Measurements from ENCODE around the gene HDAC4.

- TF ChIP-seq CTCF (IDR thresholded peaks at IDR 0.05; ENCODE audit: insufficient read depth, low read depth, low read length) (no peak), EZH2 (IDR thresholded peaks at IDR 0.05; ENCODE audit: insufficient read depth, low read length) (no peak)
Observed at GRCh38 chr2:239067196-239067865, 333.5 kb downstream of the HDAC4 start.
